ENCODE results near the gene TAF1C.

DNA sequence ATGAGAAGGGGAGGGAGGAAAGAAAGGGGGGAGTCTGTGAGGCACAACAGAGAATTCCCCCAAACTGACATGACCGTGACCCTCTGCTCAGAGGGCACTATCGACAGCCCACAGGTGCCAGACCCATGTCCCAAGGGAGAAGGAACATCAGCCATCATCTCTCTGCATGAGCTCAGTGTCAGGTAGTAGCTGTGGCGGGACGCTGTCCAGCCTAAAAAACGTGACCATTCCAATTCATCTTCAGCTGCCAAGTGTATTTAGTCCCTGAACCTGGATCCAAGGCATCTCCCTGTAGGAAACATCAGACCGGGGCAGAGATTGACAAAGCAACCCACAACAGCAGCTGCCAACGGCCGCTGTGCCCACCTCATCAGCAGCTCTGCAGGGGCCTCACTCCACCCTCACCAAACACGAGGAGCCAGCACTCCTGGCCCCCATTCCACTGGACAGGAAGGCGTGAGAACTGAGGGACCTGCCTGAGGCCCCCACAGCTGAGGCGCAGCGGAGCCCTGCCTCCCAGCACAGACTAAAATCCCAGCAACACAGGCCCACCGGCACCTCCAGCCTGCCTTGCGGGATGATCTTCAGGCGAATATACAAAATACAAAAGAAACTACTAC, 8.6 kb downstream of the TAF1C start:
- TF ChIP-seq, protein P1, sequence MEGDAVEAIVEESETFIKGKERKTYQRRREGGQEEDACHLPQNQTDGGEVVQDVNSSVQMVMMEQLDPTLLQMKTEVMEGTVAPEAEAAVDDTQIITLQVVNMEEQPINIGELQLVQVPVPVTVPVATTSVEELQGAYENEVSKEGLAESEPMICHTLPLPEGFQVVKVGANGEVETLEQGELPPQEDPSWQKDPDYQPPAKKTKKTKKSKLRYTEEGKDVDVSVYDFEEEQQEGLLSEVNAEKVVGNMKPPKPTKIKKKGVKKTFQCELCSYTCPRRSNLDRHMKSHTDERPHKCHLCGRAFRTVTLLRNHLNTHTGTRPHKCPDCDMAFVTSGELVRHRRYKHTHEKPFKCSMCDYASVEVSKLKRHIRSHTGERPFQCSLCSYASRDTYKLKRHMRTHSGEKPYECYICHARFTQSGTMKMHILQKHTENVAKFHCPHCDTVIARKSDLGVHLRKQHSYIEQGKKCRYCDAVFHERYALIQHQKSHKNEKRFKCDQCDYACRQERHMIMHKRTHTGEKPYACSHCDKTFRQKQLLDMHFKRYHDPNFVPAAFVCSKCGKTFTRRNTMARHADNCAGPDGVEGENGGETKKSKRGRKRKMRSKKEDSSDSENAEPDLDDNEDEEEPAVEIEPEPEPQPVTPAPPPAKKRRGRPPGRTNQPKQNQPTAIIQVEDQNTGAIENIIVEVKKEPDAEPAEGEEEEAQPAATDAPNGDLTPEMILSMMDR (IDR thresholded peaks at IDR 0.05), result no peak
- TF ChIP-seq POLR2A (IDR thresholded peaks at IDR 0.05), result no peak
